ENCODE results near the gene STARD13. TPM values are rescaled to one million over a fixed set of nuclear protein-coding genes. Genes with fewer than 3 reads are reported as not detected.

Gene STARD13
- total and polyA plus RNA-seq, 8 donors = 21.9 to 43.6 (median 24.6) TPM

GRCh38 chr13:33183431-33184111, 102.0 kb downstream of the STARD13 start:
- no peak for ATAC-seq
- no peaks in the 10 kb centered on the region for H3K27me3 ChIP-seq
- no peak overlapping the region for H3K4me3 ChIP-seq
- peaks cover 0 to 13% of the 10 kb centered on the region in 2 donors for H3K4me1 ChIP-seq
- DNase-seq = no peak
- intact Hi-C loops (cut with DNase I) = no loop called here
- H3K9me3 ChIP-seq = no peaks in the 10 kb centered on the region
- H3K36me3 ChIP-seq = no peaks in the 10 kb centered on the region
- H3K27ac ChIP-seq = no peak overlapping the region
- TF ChIP-seq, protein P1, sequence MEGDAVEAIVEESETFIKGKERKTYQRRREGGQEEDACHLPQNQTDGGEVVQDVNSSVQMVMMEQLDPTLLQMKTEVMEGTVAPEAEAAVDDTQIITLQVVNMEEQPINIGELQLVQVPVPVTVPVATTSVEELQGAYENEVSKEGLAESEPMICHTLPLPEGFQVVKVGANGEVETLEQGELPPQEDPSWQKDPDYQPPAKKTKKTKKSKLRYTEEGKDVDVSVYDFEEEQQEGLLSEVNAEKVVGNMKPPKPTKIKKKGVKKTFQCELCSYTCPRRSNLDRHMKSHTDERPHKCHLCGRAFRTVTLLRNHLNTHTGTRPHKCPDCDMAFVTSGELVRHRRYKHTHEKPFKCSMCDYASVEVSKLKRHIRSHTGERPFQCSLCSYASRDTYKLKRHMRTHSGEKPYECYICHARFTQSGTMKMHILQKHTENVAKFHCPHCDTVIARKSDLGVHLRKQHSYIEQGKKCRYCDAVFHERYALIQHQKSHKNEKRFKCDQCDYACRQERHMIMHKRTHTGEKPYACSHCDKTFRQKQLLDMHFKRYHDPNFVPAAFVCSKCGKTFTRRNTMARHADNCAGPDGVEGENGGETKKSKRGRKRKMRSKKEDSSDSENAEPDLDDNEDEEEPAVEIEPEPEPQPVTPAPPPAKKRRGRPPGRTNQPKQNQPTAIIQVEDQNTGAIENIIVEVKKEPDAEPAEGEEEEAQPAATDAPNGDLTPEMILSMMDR (IDR thresholded peaks at IDR 0.05) = no peak

GRCh38 chr13:33182729-33183128, 102.8 kb downstream of the STARD13 start:
- H3K4me1 ChIP-seq = peaks cover 0 to 13% of the 10 kb centered on the region in 2 donors
- H3K9me3 ChIP-seq = no peaks in the 10 kb centered on the region
- DNase-seq (peak in 1 of 4 donors; percentile 33), ATAC-seq (no peak)
- no peaks in the 10 kb centered on the region for H3K36me3 ChIP-seq
- H3K4me3 ChIP-seq = no peak overlapping the region
- TF ChIP-seq, protein P1 (IDR thresholded peaks at IDR 0.05) = no peak
- H3K27ac ChIP-seq = no peak overlapping the region
- intact Hi-C loops (cut with DNase I) = no loop called here
- no peaks in the 10 kb centered on the region for H3K27me3 ChIP-seq

DNA sequence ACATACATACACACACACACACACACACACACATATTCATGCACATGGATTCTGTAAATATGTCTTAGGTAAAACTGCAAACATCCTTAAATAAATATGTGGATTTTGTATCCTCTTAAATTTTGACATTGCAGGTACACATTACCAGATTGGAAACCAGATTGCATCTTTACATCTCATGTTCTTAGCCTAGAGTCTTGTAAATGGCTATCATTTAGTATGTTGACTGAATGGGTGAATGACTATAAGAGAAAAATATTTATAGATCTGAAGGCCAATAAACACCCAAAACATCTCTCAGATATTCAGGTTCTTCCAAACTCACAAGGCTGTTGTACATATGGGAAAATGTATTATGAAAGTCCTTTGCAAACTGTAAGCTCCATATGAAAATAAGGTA, 104.3 kb downstream of the STARD13 start:
- no peaks in the 10 kb centered on the region for H3K27me3 ChIP-seq
- intact Hi-C loops (cut with DNase I) = no loop called here
- no peaks in the 10 kb centered on the region for H3K9me3 ChIP-seq
- H3K27ac ChIP-seq = no peak overlapping the region
- no peak overlapping the region for H3K4me3 ChIP-seq
- no peaks in the 10 kb centered on the region for H3K36me3 ChIP-seq
- TF ChIP-seq, protein P1 (IDR thresholded peaks at IDR 0.05) = no peak
- ATAC-seq = no peak
- H3K4me1 ChIP-seq = peaks cover 0 to under 1% of the 10 kb centered on the region in 2 donors
- DNase-seq = no peak

DNA sequence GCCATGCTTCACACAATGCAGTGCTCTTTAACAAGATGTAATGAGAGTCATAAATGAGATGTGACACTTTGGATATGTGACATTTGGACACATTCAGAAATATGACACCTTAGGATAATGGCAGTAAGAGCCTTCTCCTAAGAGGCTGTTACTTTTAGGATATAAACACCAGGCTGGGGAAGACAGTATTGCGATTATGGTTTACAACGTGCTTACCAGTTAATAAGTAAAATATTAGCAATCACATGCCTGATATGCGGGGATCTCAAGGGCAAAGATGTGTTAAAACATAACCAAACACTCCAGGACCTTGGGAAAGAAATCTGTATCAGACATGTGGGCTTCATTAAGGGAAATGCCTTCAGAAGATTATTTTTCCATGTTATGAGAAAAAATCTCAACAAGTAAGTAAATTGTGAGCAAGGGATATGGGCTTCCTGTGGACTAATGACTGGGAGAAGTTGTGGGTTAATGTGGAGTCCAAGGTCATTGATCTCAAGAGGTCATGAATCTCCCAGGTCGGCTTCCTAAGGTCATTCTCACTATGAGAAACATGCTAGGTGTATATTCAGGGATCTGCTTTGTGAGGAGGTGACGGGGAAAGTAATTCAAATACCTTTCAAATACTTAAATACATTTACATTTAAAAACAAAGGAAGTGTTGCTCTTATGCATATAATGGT, 105.3 kb downstream of the STARD13 start:
- Histone ChIP-seq H3K27ac (no peak overlapping the region), H3K4me3 (no peak overlapping the region), H3K36me3 (no peaks in the 10 kb centered on the region), H3K9me3 (no peaks in the 10 kb centered on the region), H3K4me1 (no peaks in the 10 kb centered on the region), H3K27me3 (no peaks in the 10 kb centered on the region)
- TF ChIP-seq, protein P1 (IDR thresholded peaks at IDR 0.05) = no peak
- intact Hi-C loops (cut with DNase I) = no loop called here
- ATAC-seq (no peak), DNase-seq (no peak)

DNA sequence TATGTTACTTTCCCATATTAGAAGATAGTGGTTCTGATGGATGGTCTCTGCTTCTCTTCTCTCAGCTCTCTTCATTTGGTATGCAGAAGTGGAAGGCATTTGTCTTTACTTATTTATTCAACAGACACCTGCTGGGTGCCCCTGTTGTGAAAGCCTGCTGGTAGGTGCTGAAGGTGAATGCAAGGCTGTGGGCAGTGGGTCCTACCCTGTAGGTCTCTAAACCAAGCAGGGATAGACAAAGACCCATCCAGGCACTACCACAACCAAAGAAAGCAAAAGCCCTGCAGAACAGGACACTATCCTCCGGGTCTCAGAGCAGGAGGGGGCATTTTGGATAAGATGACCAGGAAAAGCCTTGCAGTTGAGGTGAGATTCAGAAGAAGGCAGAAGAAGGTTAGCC, 106.1 kb downstream of the STARD13 start:
- Histone ChIP-seq H3K27ac (no peak overlapping the region), H3K4me3 (no peak overlapping the region), H3K4me1 (no peaks in the 10 kb centered on the region), H3K9me3 (no peaks in the 10 kb centered on the region), H3K36me3 (no peaks in the 10 kb centered on the region), H3K27me3 (no peaks in the 10 kb centered on the region)
- DNase-seq (no peak), ATAC-seq (no peak)
- TF ChIP-seq, protein P1 (IDR thresholded peaks at IDR 0.05) = no peak
- intact Hi-C loops (cut with DNase I) = no loop called here

Measured in left lung (tissue), 10 donors.